Lower leg skin (tissue), 3 donors: ENCODE data around the gene ZIC3.

ENCODE experiments used
- CTCF ChIP-seq, 3 donors: fragments of 450-650 bp; IDR thresholded peaks; one replicate each; pipeline ENCODE4 v1.5.1; 2016; ENCODE audit warnings: antibody characterized with exemption in 3 of 3, mild to moderate bottlenecking in 3 of 3, moderate library complexity in 2 of 3
- POLR2A ChIP-seq, 2 donors: fragments of 450-650 bp; IDR thresholded peaks; one replicate each; pipeline ENCODE4 v1.6.1; 2016 to 2017; ENCODE audit warnings: antibody characterized with exemption in 2 of 2, mild to moderate bottlenecking in 1 of 2, moderate library complexity in 1 of 2

- no peak for TF ChIP-seq CTCF (IDR thresholded peaks at IDR 0.05)
- TF ChIP-seq POLR2A (IDR thresholded peaks at IDR 0.05), result no peak
Measured at GRCh38 chrX:137549851-137550664, 15.9 kb upstream of the ZIC3 start.
